ENCODE measurements around the gene CAB39. TPM values are rescaled to one million over a fixed set of nuclear protein-coding genes. Genes with fewer than 3 reads are reported as not detected.

The CAB39 gene
- total and polyA plus RNA-seq, 2 donors (not counting 3 experiments of a cell fraction or from before 2014, with no cell fraction given), result 25.7 to 53.7 TPM

DNA sequence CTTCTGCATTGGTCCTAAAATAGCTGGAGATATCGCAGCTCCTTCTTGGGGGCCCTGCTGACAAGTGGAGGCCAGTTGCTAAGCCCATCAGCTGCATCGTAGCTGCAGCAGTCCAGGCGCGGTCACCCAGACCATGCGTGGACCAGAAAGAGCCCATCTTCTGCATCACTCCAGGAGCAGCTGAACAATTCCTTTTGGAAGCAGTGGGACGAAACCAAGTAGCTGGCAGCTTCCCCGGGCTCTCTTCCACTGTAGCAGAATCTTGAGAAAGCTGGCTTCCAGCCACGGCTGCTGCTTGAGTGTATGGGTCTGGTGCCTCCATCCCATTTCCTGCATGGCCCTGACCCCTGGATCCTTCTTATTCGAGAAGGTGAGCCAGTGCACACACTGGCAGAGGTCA, 22.2 kb upstream of the CAB39 start:
- BruUV-seq (replicated peaks), result no TSS peak
- H3K9ac ChIP-seq (replicated peaks; ENCODE audit: extremely low read depth, insufficient read depth, low read length), result no peak overlapping the region
- intact Hi-C loops (cut with micrococcal nuclease), result no loop called here
- H3K4me3 ChIP-seq (replicated peaks in 1 of 3; ENCODE audit: insufficient read depth in 1 of 3, low read depth in 1 of 3, low read length in 3 of 3), result no peak overlapping the region
- H3K4me1 ChIP-seq (ENCODE audit: control insufficient read depth, extremely low read depth, insufficient read depth, low read length), result no peaks in the 10 kb centered on the region
- H4K20me1 ChIP-seq (replicated peaks; ENCODE audit: control insufficient read depth, extremely low read depth, insufficient read depth, low read length), result no peaks in the 10 kb centered on the region
- H3K27ac ChIP-seq (ENCODE audit: insufficient read depth, low read depth, low read length), result no peak overlapping the region
- H3K9me1 ChIP-seq (replicated peaks; ENCODE audit: control insufficient read depth, extremely low read depth, insufficient read depth, low read length), result no peaks in the 10 kb centered on the region
- H3K79me2 ChIP-seq (ENCODE audit: control insufficient read depth, insufficient read depth, low read length), result no peaks in the 10 kb centered on the region
- H3K4me2 ChIP-seq (ENCODE audit: insufficient read depth, low read length), result no peak overlapping the region
- no peak overlapping the region for H2AFZ ChIP-seq (ENCODE audit: low read depth, low read length)
- dilution Hi-C loops (cut with MboI; ENCODE audit: extremely low pct_ligation_motif_present, low sequenced_read_pairs), result no loop called here
- DNase-seq (ENCODE audit: low read depth, low spot score) (no peak), FAIRE-seq (no peak)
- no peaks in the 10 kb centered on the region for H3K36me3 ChIP-seq (ENCODE audit: control insufficient read depth in 2 of 2, extremely low read depth in 1 of 2, insufficient read depth in 2 of 2, low read length in 2 of 2)
- H3K27me3 ChIP-seq (ENCODE audit: control insufficient read depth in 2 of 2, insufficient read depth in 2 of 2, low read length in 2 of 2), result no peaks in the 10 kb centered on the region
- POLR2A ChIA-PET, result no interaction called here
- no peaks in the 10 kb centered on the region for H3K9me3 ChIP-seq (replicated peaks; ENCODE audit: control insufficient read depth, insufficient read depth, low read length)
- TF ChIP-seq POLR2A (IDR thresholded peaks at IDR 0.05; ENCODE audit: low read depth, low read length) (no peak), EZH2 (IDR thresholded peaks at IDR 0.05; ENCODE audit: borderline replicate concordance, low read depth, low read length, severe bottlenecking) (no peak), GATA2 (IDR thresholded peaks at IDR 0.05; ENCODE audit: insufficient read depth, insufficient read length, low read depth, low read length) (no peak), JUN (IDR thresholded peaks at IDR 0.05; ENCODE audit: borderline replicate concordance, insufficient read depth, insufficient read length, low read depth) (no peak)
- CTCF ChIA-PET, result no interaction called here

GRCh38 chr2:230691005-230691647, 21.5 kb upstream of the CAB39 start:
- Histone ChIP-seq H3K27ac (ENCODE audit: insufficient read depth, low read depth, low read length) (no peak overlapping the region), H2AFZ (ENCODE audit: low read depth, low read length) (no peak overlapping the region), H3K9ac (replicated peaks; ENCODE audit: extremely low read depth, insufficient read depth, low read length) (no peak overlapping the region), H3K79me2 (ENCODE audit: control insufficient read depth, insufficient read depth, low read length) (no peaks in the 10 kb centered on the region), H3K27me3 (ENCODE audit: control insufficient read depth in 2 of 2, insufficient read depth in 2 of 2, low read length in 2 of 2) (no peaks in the 10 kb centered on the region), H3K4me1 (ENCODE audit: control insufficient read depth, extremely low read depth, insufficient read depth, low read length) (no peaks in the 10 kb centered on the region), H3K9me1 (replicated peaks; ENCODE audit: control insufficient read depth, extremely low read depth, insufficient read depth, low read length) (no peaks in the 10 kb centered on the region), H3K4me3 (replicated peaks in 1 of 3; ENCODE audit: insufficient read depth in 1 of 3, low read depth in 1 of 3, low read length in 3 of 3) (no peak overlapping the region), H3K4me2 (ENCODE audit: insufficient read depth, low read length) (no peak overlapping the region), H4K20me1 (replicated peaks; ENCODE audit: control insufficient read depth, extremely low read depth, insufficient read depth, low read length) (no peaks in the 10 kb centered on the region), H3K36me3 (ENCODE audit: control insufficient read depth in 2 of 2, extremely low read depth in 1 of 2, insufficient read depth in 2 of 2, low read length in 2 of 2) (no peaks in the 10 kb centered on the region), H3K9me3 (replicated peaks; ENCODE audit: control insufficient read depth, insufficient read depth, low read length) (no peaks in the 10 kb centered on the region)
- POLR2A ChIA-PET, result no interaction called here
- CTCF ChIA-PET, result no interaction called here
- intact Hi-C loops (cut with micrococcal nuclease) (no loop called here), dilution Hi-C loops (cut with MboI; ENCODE audit: extremely low pct_ligation_motif_present, low sequenced_read_pairs) (no loop called here)
- no peak for FAIRE-seq
- TF ChIP-seq GATA2 (IDR thresholded peaks at IDR 0.05; ENCODE audit: insufficient read depth, insufficient read length, low read depth, low read length) (no peak), POLR2A (IDR thresholded peaks at IDR 0.05; ENCODE audit: low read depth, low read length) (no peak), EZH2 (IDR thresholded peaks at IDR 0.05; ENCODE audit: borderline replicate concordance, low read depth, low read length, severe bottlenecking) (no peak), JUN (IDR thresholded peaks at IDR 0.05; ENCODE audit: borderline replicate concordance, insufficient read depth, insufficient read length, low read depth) (no peak), FOS (IDR thresholded peaks at IDR 0.05; ENCODE audit: borderline replicate concordance, insufficient read depth, low read length) (no peak), POLR2AphosphoS5 (IDR thresholded peaks at IDR 0.05; ENCODE audit: insufficient read depth, low read depth, low read length) (no peak), CTCF (IDR thresholded peaks at IDR 0.05; ENCODE audit: extremely low read depth in 1 of 2, insufficient read depth in 1 of 2, low read depth in 1 of 2, low read length in 2 of 2) (no peak), MYC (IDR thresholded peaks at IDR 0.05; ENCODE audit: low read depth, low read length) (no peak)
- TF ChIP-seq, protein P1, sequence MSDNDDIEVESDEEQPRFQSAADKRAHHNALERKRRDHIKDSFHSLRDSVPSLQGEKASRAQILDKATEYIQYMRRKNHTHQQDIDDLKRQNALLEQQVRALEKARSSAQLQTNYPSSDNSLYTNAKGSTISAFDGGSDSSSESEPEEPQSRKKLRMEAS (IDR thresholded peaks at IDR 0.05; ENCODE audit: insufficient read depth, insufficient read length), result no peak
- BruUV-seq (replicated peaks), result no TSS peak
- no peak for DNase-seq (ENCODE audit: low read depth, low spot score)

All from endothelial cell of umbilical vein (primary cell).